ENCODE measurements around the gene SAMD4B. TPM values are rescaled to one million over a fixed set of nuclear protein-coding genes. Genes with fewer than 3 reads are reported as not detected.

Gene SAMD4B
- total and polyA plus RNA-seq, 4 donors: 77.6 to 103 (median 86.8) TPM

DNA sequence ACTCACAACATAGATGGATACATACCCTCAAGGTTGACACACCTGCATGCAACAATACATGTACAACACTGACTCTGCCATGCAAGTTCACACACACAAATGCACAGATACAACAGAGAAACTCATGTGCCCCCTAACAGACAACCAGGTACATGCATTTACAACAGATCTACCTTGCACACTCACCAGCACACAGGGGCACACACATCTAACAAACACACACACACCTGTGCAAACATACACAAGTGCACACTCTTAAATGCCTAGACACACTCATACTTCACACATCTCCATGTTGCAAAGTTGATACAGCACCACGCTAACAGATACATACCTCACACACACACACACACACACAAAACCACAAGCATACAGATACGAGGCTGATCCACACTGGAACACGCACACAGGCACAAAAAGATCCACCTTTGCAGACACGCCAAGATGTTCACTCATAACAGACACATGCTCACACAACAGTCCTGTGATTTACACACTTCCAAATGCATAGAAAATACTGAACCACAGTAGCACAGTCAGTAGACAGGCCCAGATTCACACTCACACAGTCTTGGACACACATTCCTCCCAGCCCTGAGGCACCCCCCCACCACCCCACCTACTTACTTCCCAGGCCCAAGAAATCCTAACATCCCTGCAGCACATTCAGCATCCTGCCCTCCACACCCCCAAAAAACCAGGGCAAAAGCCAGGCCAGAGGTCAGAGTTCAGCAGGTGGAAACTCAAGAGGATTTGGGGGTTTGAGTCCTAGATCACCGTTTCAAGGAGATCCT, 22.9 kb upstream of the SAMD4B start:
- no peak overlapping the region for H3K4me3 ChIP-seq
- no peak overlapping the region for H3K27ac ChIP-seq (ENCODE audit: low read depth in 1 of 2, low read length in 1 of 2)
- H3K9ac ChIP-seq (ENCODE audit: insufficient read depth in 1 of 2, low read length in 2 of 2): no peak overlapping the region
- WGBS, 2 donors: 78 to 87% methylated on average over 5 of the region's 5 CpGs
- H3K4me1 ChIP-seq (ENCODE audit: control insufficient read depth in 5 of 5, insufficient read depth in 5 of 5, low read length in 5 of 5): peaks cover 0 to 10% (median 3%) of the 10 kb centered on the region in 5 donors
- no peaks in the 10 kb centered on the region for H3K27me3 ChIP-seq (ENCODE audit: control insufficient read depth in 3 of 3, insufficient read depth in 3 of 3, low read length in 2 of 3)
- DNase-seq: no peak
- no peak for ATAC-seq (ENCODE audit: insufficient read depth, low FRiP score)
- TF ChIP-seq, protein P1, sequence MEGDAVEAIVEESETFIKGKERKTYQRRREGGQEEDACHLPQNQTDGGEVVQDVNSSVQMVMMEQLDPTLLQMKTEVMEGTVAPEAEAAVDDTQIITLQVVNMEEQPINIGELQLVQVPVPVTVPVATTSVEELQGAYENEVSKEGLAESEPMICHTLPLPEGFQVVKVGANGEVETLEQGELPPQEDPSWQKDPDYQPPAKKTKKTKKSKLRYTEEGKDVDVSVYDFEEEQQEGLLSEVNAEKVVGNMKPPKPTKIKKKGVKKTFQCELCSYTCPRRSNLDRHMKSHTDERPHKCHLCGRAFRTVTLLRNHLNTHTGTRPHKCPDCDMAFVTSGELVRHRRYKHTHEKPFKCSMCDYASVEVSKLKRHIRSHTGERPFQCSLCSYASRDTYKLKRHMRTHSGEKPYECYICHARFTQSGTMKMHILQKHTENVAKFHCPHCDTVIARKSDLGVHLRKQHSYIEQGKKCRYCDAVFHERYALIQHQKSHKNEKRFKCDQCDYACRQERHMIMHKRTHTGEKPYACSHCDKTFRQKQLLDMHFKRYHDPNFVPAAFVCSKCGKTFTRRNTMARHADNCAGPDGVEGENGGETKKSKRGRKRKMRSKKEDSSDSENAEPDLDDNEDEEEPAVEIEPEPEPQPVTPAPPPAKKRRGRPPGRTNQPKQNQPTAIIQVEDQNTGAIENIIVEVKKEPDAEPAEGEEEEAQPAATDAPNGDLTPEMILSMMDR (IDR thresholded peaks at IDR 0.05; ENCODE audit: control extremely low read depth, extremely low read depth): no peak
- peaks cover 0 to 6% (median 0%) of the 10 kb centered on the region in 4 donors for H3K36me3 ChIP-seq (ENCODE audit: control insufficient read depth in 4 of 4, insufficient read depth in 4 of 4, low read length in 4 of 4)
- no peaks in the 10 kb centered on the region for H3K9me3 ChIP-seq (ENCODE audit: control insufficient read depth in 4 of 4, insufficient read depth in 3 of 4, low read length in 3 of 4)

DNA sequence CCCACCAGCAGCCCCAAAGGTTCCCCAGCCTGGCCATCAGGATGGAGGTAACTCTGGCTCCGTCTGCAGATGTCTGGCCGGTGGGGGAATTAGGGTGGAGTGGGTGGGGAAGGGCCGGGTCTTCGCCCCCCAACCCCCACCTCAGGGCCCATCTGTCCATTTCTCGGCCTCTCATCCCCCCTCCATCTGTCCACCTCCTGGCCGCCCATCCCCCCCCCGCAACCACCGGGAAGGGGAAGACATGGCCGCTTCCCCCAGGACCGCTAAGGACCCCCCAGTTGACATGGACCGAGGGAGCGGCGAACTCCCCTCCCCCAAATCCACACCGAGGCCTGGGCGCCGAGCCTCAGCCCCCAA, 22.4 kb upstream of the SAMD4B start:
- Histone ChIP-seq H3K27me3 (ENCODE audit: control insufficient read depth in 3 of 3, insufficient read depth in 3 of 3, low read length in 2 of 3) (no peaks in the 10 kb centered on the region), H3K4me1 (ENCODE audit: control insufficient read depth in 5 of 5, insufficient read depth in 5 of 5, low read length in 5 of 5) (peaks cover 0 to 10% (median 3%) of the 10 kb centered on the region in 5 donors), H3K4me3 (no peak overlapping the region), H3K27ac (ENCODE audit: low read depth in 1 of 2, low read length in 1 of 2) (no peak overlapping the region), H3K36me3 (ENCODE audit: control insufficient read depth in 4 of 4, insufficient read depth in 4 of 4, low read length in 4 of 4) (no peaks in the 10 kb centered on the region), H3K9ac (ENCODE audit: insufficient read depth in 1 of 2, low read length in 2 of 2) (no peak overlapping the region), H3K9me3 (ENCODE audit: control insufficient read depth in 4 of 4, insufficient read depth in 3 of 4, low read length in 3 of 4) (no peaks in the 10 kb centered on the region)
- DNase-seq (no peak), ATAC-seq (ENCODE audit: insufficient read depth, low FRiP score) (no peak)
- TF ChIP-seq, protein P1 (IDR thresholded peaks at IDR 0.05; ENCODE audit: control extremely low read depth, extremely low read depth): no peak
- WGBS, 2 donors: 37 to 53% methylated on average over 11 to 16 of the region's 16 CpGs

DNA sequence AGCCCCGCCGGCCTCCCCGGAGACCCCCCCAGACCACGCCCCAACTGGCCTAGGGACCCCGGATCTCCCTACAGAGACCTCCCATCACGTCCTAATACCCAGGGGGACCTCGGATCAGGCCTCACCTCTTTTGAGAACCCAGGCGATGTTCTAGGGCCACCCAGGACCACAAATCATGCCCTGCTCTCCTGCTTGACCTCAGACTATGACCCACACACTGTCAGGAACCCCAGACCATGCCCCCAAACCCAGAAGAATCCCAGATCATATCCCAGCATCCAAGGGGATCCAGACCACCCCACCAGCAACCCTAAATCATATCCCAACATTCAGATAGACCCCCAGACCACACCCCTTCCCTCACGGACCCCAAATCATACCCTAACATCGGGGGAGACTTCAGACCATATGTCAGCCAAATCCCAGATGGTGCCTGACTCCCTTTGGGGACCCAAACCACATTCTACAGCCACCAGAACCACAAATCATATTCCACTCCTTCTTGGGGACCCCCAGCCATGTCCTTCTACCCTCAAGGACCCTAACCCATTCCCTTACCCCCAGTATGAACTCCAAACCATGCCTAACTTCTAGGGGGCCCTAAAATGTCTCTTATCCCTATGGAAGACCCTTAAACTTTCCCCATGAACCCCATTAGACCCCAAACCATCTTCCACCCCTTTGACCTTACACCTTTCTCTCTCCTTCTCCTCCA, 20.9 kb upstream of the SAMD4B start:
- TF ChIP-seq, protein P1 (IDR thresholded peaks at IDR 0.05; ENCODE audit: control extremely low read depth, extremely low read depth): no peak
- DNase-seq (no peak), ATAC-seq (ENCODE audit: insufficient read depth, low FRiP score) (no peak)
- H3K9me3 ChIP-seq (ENCODE audit: control insufficient read depth in 4 of 4, insufficient read depth in 3 of 4, low read length in 3 of 4): peaks cover 0 to 1% (median 0%) of the 10 kb centered on the region in 4 donors
- peaks cover 0 to 10% (median 3%) of the 10 kb centered on the region in 5 donors for H3K4me1 ChIP-seq (ENCODE audit: control insufficient read depth in 5 of 5, insufficient read depth in 5 of 5, low read length in 5 of 5)
- no peaks in the 10 kb centered on the region for H3K27me3 ChIP-seq (ENCODE audit: control insufficient read depth in 3 of 3, insufficient read depth in 3 of 3, low read length in 2 of 3)
- no peak overlapping the region for H3K9ac ChIP-seq (ENCODE audit: insufficient read depth in 1 of 2, low read length in 2 of 2)
- H3K4me3 ChIP-seq: no peak overlapping the region
- 18 to 21% methylated on average over 9 to 10 of the region's 10 CpGs for WGBS, 2 donors
- H3K36me3 ChIP-seq (ENCODE audit: control insufficient read depth in 4 of 4, insufficient read depth in 4 of 4, low read length in 4 of 4): peaks cover 0 to under 1% (median 0%) of the 10 kb centered on the region in 4 donors
- no peak overlapping the region for H3K27ac ChIP-seq (ENCODE audit: low read depth in 1 of 2, low read length in 1 of 2)
